ENCODE data around the gene NRG2. TPM values are rescaled to one million over a fixed set of nuclear protein-coding genes. Genes with fewer than 3 reads are reported as not detected.

Gene NRG2
- total and polyA plus RNA-seq, 4 experiments from 2014 or later = 0.11 to 0.17 (median 0.15) TPM; not detected in 1

- peaks cover 0 to 1% (median 0%) of the 10 kb centered on the region in 4 donors for H3K4me1 Mint-ChIP-seq
These were observed 180.3 kb downstream of the NRG2 start for GRCh38 chr5:139862803-139863202.

GRCh38 chr5:139862313-139862712, 180.8 kb downstream of the NRG2 start:
- no peak overlapping the region for H3K27ac ChIP-seq (ENCODE audit: low read depth, low read length)
- Mint-ChIP-seq H3K27ac (no peak overlapping the region), H3K9me3 (no peaks in the 10 kb centered on the region), H3K36me3 (no peaks in the 10 kb centered on the region), H3K4me1 (no peaks in the 10 kb centered on the region), H3K4me3 (no peak overlapping the region), H3K27me3 (peaks cover 6 to 15% of the 10 kb centered on the region in 2 donors)
- POLR2A ChIA-PET (ENCODE audit: partially characterized antibody) = no interaction called here
- H3K9me3 ChIP-seq (ENCODE audit: control insufficient read depth in 1 of 2, low read length in 2 of 2) = no peaks in the 10 kb centered on the region
- intact Hi-C loops (cut with micrococcal nuclease) = no loop called here
- DNase-seq = no peak
- no peaks in the 10 kb centered on the region for H3K36me3 ChIP-seq (ENCODE audit: insufficient read depth, low read length)
- H3K4me1 ChIP-seq (ENCODE audit: insufficient read depth, low read length) = no peaks in the 10 kb centered on the region
- CTCF ChIA-PET (ENCODE audit: partially characterized antibody) = interaction anchor here (1.2 to 6.9 kb wide), 10 partner anchors 10 to 107 kb away, joined by 3 to 87 read pairs (median 4); no protein-coding TSS in a partner anchor
- H3K4me3 ChIP-seq (ENCODE audit: low read length in 2 of 2) = no peak overlapping the region
- H3K27me3 ChIP-seq (ENCODE audit: insufficient read depth, low read length) = no peaks in the 10 kb centered on the region

More at GRCh38 chr5:139862803-139863202, 180.3 kb downstream of the NRG2 start:
- no peaks in the 10 kb centered on the region for H3K4me1 ChIP-seq (ENCODE audit: insufficient read depth, low read length)
- no peaks in the 10 kb centered on the region for H3K9me3 Mint-ChIP-seq
- H3K27ac Mint-ChIP-seq = no peak overlapping the region
- no peaks in the 10 kb centered on the region for H3K27me3 ChIP-seq (ENCODE audit: insufficient read depth, low read length)
- H3K36me3 Mint-ChIP-seq = no peaks in the 10 kb centered on the region
- H3K4me3 Mint-ChIP-seq = no peak overlapping the region
- ChIA-PET CTCF (ENCODE audit: partially characterized antibody) (interaction anchor here (1.1 to 6.9 kb wide), 11 partner anchors 7 to 106 kb away, joined by 3 to 87 read pairs (median 4); no protein-coding TSS in a partner anchor), POLR2A (ENCODE audit: partially characterized antibody) (no interaction called here)
- H3K27me3 Mint-ChIP-seq = peaks cover 6 to 15% of the 10 kb centered on the region in 2 donors
- no peak overlapping the region for H3K27ac ChIP-seq (ENCODE audit: low read depth, low read length)
- intact Hi-C loops (cut with micrococcal nuclease) = no loop called here
- DNase-seq = no peak
- H3K4me3 ChIP-seq (ENCODE audit: low read length in 2 of 2) = no peak overlapping the region
- H3K9me3 ChIP-seq (ENCODE audit: control insufficient read depth in 1 of 2, low read length in 2 of 2) = no peaks in the 10 kb centered on the region
- no peaks in the 10 kb centered on the region for H3K36me3 ChIP-seq (ENCODE audit: insufficient read depth, low read length)

DNA sequence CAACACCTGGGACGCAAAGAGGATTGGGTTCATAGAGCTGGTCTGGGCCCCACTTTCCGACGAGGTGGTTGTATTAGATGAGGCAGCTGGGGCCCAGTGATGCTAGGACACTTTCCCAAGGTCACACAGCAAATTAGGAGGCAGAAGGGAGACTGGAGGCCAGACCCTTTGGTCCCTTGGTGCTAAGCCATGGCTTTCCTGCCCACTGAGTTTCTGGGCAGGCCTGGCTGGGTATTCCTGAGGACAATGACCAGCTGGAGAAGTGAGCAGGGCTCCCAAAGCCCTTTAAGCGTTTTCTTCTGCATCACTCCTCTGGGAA, 181.3 kb downstream of the NRG2 start:
- Mint-ChIP-seq H3K4me3 (no peak overlapping the region), H3K27me3 (peaks cover 6 to 15% of the 10 kb centered on the region in 2 donors), H3K36me3 (no peaks in the 10 kb centered on the region), H3K4me1 (no peaks in the 10 kb centered on the region), H3K27ac (no peak overlapping the region), H3K9me3 (no peaks in the 10 kb centered on the region)
- Histone ChIP-seq H3K36me3 (ENCODE audit: insufficient read depth, low read length) (no peaks in the 10 kb centered on the region), H3K9me3 (ENCODE audit: control insufficient read depth in 1 of 2, low read length in 2 of 2) (no peaks in the 10 kb centered on the region), H3K27ac (ENCODE audit: low read depth, low read length) (no peak overlapping the region), H3K27me3 (ENCODE audit: insufficient read depth, low read length) (no peaks in the 10 kb centered on the region), H3K4me3 (ENCODE audit: low read length in 2 of 2) (no peak overlapping the region), H3K4me1 (ENCODE audit: insufficient read depth, low read length) (no peaks in the 10 kb centered on the region)
- ChIA-PET POLR2A (ENCODE audit: partially characterized antibody) (no interaction called here), CTCF (ENCODE audit: partially characterized antibody) (interaction anchor here (1.2 to 6.9 kb wide), 6 partner anchors 12 to 87 kb away, joined by 3 to 87 read pairs (median 4); no protein-coding TSS in a partner anchor)
- intact Hi-C loops (cut with micrococcal nuclease) = no loop called here
- DNase-seq = no peak

- no peak overlapping the region for H3K27ac ChIP-seq (ENCODE audit: low read depth, low read length)
- H3K4me1 Mint-ChIP-seq = no peaks in the 10 kb centered on the region
- H3K9me3 ChIP-seq (ENCODE audit: control insufficient read depth in 1 of 2, low read length in 2 of 2) = no peaks in the 10 kb centered on the region
- H3K27ac Mint-ChIP-seq = no peak overlapping the region
- H3K9me3 Mint-ChIP-seq = no peaks in the 10 kb centered on the region
- peaks cover 6 to 15% of the 10 kb centered on the region in 2 donors for H3K27me3 Mint-ChIP-seq
- H3K4me3 Mint-ChIP-seq = no peak overlapping the region
- ChIA-PET POLR2A (ENCODE audit: partially characterized antibody) (no interaction called here), CTCF (ENCODE audit: partially characterized antibody) (interaction anchor here (1.2 to 6.9 kb wide), 4 partner anchors 12 to 86 kb away, joined by 3 to 87 read pairs (median 4); no protein-coding TSS in a partner anchor)
- intact Hi-C loops (cut with micrococcal nuclease) = no loop called here
- no peak for DNase-seq
- no peak overlapping the region for H3K4me3 ChIP-seq (ENCODE audit: low read length in 2 of 2)
- H3K36me3 Mint-ChIP-seq = no peaks in the 10 kb centered on the region
- no peaks in the 10 kb centered on the region for H3K27me3 ChIP-seq (ENCODE audit: insufficient read depth, low read length)
- H3K36me3 ChIP-seq (ENCODE audit: insufficient read depth, low read length) = no peaks in the 10 kb centered on the region
- H3K4me1 ChIP-seq (ENCODE audit: insufficient read depth, low read length) = no peaks in the 10 kb centered on the region
These were observed 181.8 kb downstream of the NRG2 start for GRCh38 chr5:139861021-139861888.

- Mint-ChIP-seq H3K4me1 (no peaks in the 10 kb centered on the region), H3K4me3 (no peak overlapping the region), H3K27me3 (peaks cover 0 to 7% of the 10 kb centered on the region in 2 donors), H3K36me3 (no peaks in the 10 kb centered on the region), H3K9me3 (no peaks in the 10 kb centered on the region), H3K27ac (no peak overlapping the region)
- intact Hi-C loops (cut with micrococcal nuclease) = no loop called here
- Histone ChIP-seq H3K4me3 (ENCODE audit: low read length in 2 of 2) (no peak overlapping the region), H3K27me3 (ENCODE audit: insufficient read depth, low read length) (no peaks in the 10 kb centered on the region), H3K4me1 (ENCODE audit: insufficient read depth, low read length) (no peaks in the 10 kb centered on the region), H3K9me3 (ENCODE audit: control insufficient read depth in 1 of 2, low read length in 2 of 2) (no peaks in the 10 kb centered on the region), H3K36me3 (ENCODE audit: insufficient read depth, low read length) (no peaks in the 10 kb centered on the region), H3K27ac (ENCODE audit: low read depth, low read length) (no peak overlapping the region)
- ChIA-PET POLR2A (ENCODE audit: partially characterized antibody) (no interaction called here), CTCF (ENCODE audit: partially characterized antibody) (interaction anchor here (0.6 to 6.9 kb wide), 3 partner anchors 13 to 84 kb away, joined by 3 to 87 read pairs (median 3); no protein-coding TSS in a partner anchor)
- DNase-seq = no peak
These were observed 184.1 kb downstream of the NRG2 start for GRCh38 chr5:139859013-139859412.

DNA sequence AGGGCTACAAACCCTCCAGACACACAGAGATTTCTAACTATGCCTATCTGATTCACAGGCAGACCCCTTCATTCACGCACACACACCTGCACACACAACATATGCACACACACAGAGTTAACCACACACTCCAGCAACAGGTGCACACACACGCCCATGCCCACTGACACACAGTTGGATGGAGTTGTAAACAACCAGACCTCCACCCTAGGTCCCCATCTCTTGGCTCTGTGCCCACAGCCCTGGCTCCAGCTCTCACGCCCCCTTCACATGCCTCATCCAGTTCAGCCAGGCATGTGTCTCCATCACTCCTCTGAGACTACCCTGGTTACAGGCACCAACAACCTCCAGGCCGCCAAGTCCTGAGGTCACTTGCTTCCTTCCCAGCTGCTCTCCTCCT, 186.4 kb downstream of the NRG2 start:
- Mint-ChIP-seq H3K4me3 (no peak overlapping the region), H3K9me3 (no peaks in the 10 kb centered on the region)

GRCh38 chr5:139855946-139856540, 187.1 kb downstream of the NRG2 start:
- POLR2A ChIA-PET (ENCODE audit: partially characterized antibody) = no interaction called here
- Histone ChIP-seq H3K36me3 (ENCODE audit: insufficient read depth, low read length) (no peaks in the 10 kb centered on the region), H3K27me3 (ENCODE audit: insufficient read depth, low read length) (no peaks in the 10 kb centered on the region), H3K27ac (ENCODE audit: low read depth, low read length) (no peak overlapping the region), H3K4me1 (ENCODE audit: insufficient read depth, low read length) (no peaks in the 10 kb centered on the region), H3K4me3 (ENCODE audit: low read length in 2 of 2) (no peak overlapping the region), H3K9me3 (ENCODE audit: control insufficient read depth in 1 of 2, low read length in 2 of 2) (no peaks in the 10 kb centered on the region)
- H3K36me3 Mint-ChIP-seq = no peaks in the 10 kb centered on the region
- intact Hi-C loops (cut with micrococcal nuclease) = no loop called here
- CTCF ChIA-PET (ENCODE audit: partially characterized antibody) = interaction anchor here (2.2 to 2.3 kb wide), 2 partner anchors 8 to 69 kb away, joined by 7 to 9 read pairs; no protein-coding TSS in a partner anchor
- H3K4me1 Mint-ChIP-seq = no peaks in the 10 kb centered on the region
- no peak overlapping the region for H3K4me3 Mint-ChIP-seq
- no peak for DNase-seq
- peaks cover 0 to 7% of the 10 kb centered on the region in 2 donors for H3K27me3 Mint-ChIP-seq
- no peak overlapping the region for H3K27ac Mint-ChIP-seq
- no peaks in the 10 kb centered on the region for H3K9me3 Mint-ChIP-seq

More for the DNA sequence above, 186.4 kb downstream of the NRG2 start:
- Histone ChIP-seq H3K9me3 (ENCODE audit: control insufficient read depth in 1 of 2, low read length in 2 of 2) (no peaks in the 10 kb centered on the region), H3K4me3 (ENCODE audit: low read length in 2 of 2) (no peak overlapping the region), H3K36me3 (ENCODE audit: insufficient read depth, low read length) (no peaks in the 10 kb centered on the region), H3K27me3 (ENCODE audit: insufficient read depth, low read length) (no peaks in the 10 kb centered on the region), H3K4me1 (ENCODE audit: insufficient read depth, low read length) (no peaks in the 10 kb centered on the region), H3K27ac (ENCODE audit: low read depth, low read length) (no peak overlapping the region)
- DNase-seq = no peak
- Mint-ChIP-seq H3K27ac (no peak overlapping the region), H3K27me3 (peaks cover 0 to 7% of the 10 kb centered on the region in 2 donors), H3K36me3 (no peaks in the 10 kb centered on the region), H3K4me1 (no peaks in the 10 kb centered on the region)
- intact Hi-C loops (cut with micrococcal nuclease) = no loop called here
- ChIA-PET CTCF (ENCODE audit: partially characterized antibody) (interaction anchor here (1.6 to 2.3 kb wide), 2 partner anchors 8 to 69 kb away, joined by 3 to 7 read pairs; no protein-coding TSS in a partner anchor), POLR2A (ENCODE audit: partially characterized antibody) (no interaction called here)
